HG03159 (cell line): ENCODE measurements around the gene KRTAP5-2.
"Not testable (repeated sequence)": the region's sequence is repeated elsewhere in the genome, so short reads cannot be mapped to it uniquely, and the experiment has no call there.

Source experiments
- ATAC-seq: cut with Tn5 transposase; IDR thresholded peaks from one replicate; pipeline ENCODE4 v1.9.1; 2021; ENCODE audit warnings: mild to moderate bottlenecking, moderate library complexity; ENCODE audit not compliant: unreplicated experiment

KRTAP5-2 gene

DNA sequence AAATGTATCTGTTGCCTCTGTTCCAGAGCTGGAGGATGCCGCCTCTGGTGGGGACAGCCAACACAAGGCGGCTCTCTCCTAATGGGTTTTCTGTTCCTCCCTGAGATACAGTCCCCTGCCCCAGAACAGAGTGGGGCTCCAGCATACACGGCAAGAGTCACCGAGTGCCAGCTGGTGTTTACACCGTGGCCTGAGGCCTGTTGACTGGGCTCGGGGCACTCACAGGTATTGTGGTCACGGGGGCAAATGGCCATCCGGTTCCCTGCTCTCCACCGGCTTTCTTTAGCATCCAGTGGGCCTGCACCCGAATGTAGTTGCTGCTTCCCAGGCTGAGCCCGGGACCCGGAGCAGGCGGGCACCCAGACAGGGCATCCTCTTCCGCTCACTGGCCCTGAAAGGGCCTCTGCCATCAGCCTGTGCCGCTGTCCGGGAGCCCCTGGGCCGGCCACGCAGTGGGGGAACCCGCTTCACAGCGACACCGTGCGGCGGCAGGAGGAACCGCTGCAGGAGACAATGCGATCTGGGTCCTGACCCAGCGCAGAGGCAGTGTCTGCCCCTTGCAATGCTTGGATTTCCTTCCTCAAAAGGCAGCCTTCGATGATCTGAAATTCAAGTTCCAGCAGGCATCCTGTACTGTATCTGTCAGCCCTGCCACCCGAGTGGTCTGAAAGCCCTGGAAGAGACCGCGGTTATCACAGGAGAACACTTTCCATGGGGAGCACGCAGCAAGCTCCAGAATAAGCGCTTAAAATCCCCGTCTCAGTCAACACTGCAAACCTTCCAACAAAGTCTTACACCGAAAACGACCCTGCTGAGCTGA, 30.6 kb upstream of the KRTAP5-2 start:
- ATAC-seq: no peak

DNA sequence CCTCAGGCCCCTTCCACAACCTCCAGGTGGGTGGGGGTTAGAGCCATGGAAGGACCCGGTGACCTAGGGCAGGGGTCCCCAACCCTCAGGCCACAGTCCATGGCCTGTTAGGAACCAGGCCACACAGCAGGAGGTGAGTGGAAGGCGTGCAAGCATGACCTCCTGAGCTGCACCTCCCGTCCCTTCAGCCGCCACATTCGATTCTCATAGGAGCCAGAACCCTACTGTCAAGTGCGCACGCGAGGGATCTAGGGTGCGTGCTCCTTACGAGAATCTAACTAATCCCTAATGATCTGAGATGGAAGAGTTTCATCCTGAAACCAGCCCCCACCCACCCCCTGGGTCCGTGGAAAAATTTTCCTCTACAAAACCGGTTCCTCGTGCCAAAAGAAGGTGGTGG, 27.4 kb upstream of the KRTAP5-2 start:
- no peak for ATAC-seq

DNA sequence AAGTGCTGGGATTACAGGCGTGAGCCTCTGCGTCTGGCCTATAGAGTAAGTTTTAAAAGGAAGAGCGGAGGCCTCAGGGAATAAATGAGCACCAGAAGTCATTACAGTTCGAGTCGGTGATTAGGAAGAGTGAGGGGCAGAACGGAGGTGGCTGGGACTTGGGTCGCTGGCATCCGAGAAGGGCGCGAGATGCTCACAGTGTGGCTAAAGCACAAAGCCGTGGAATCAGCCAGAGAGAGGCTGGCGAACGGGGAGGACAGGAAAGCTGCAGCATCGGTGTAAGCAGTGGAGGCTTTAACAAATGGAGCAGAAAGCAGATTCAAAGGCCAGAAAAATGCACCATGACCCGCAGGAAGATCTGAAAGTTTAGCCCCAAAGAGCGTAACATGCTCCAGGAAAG, 26.5 kb upstream of the KRTAP5-2 start:
- ATAC-seq: no peak

DNA sequence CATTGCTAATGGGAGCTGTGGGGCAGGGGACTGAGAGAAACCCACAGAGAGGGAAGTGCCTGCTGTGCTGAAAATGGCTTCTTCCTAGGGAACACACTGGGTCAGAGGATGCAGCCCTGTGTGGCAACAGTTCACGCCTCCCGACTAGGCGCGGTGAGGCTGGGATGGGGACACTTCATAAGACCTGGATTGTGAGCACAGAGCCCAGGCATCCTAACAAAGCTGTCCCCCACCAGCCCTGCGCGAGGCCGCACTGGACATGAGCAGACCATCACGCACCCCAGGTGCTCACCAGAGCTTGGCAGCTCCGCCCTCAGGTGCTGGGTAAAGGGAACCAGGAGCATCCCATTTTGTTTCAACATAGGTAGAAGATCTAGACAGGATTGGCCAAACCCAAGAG, 25.6 kb upstream of the KRTAP5-2 start:
- ATAC-seq: no peak

- ATAC-seq: no peak
These were observed 24.0 kb upstream of the KRTAP5-2 start, which contains the start of gene KRTAP5-4 for GRCh38 chr11:1622086-1622485. Gene KRTAP5-4 (minus strand): TSS chr11:1622138. CDS start chr11:1622093, 45 bp downstream.

- no peak for ATAC-seq
These were observed 21.4 kb upstream of the KRTAP5-2 start for GRCh38 chr11:1619449-1619848.

DNA sequence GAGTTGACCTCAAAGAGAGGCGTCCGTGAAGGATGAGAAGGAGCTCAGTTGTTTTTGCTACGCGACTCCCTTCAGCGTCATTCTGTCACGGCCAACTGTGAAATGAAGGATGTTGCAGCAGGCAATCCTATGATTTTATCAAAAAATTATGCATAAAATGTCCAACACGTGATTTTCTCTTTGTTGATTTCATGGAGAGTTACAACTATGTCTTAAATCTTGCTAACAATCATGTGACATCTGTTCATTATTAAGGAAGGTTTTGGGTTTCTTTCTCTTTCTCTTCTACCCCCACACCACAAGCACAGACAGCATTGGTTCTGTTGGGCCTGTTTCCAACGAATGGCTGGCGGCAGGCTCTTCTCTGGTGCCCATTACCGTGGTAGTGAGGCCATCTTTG, 20.1 kb upstream of the KRTAP5-2 start:
- ATAC-seq: no peak

GRCh38 chr11:1608363-1608762, 10.3 kb upstream of the KRTAP5-2 start, which contains the start of gene KRTAP5-3:
Gene KRTAP5-3 (minus strand): TSS chr11:1608463. CDS start chr11:1608385, 78 bp downstream.
- ATAC-seq: no peak

- ATAC-seq: not testable (repeated sequence)
These were observed 9.8 kb upstream of the KRTAP5-2 start for GRCh38 chr11:1607901-1608300.

GRCh38 chr11:1607156-1607845, 9.2 kb upstream of the KRTAP5-2 start:
- not testable (repeated sequence) for ATAC-seq

GRCh38 chr11:1605923-1606322, 7.8 kb upstream of the KRTAP5-2 start:
- peak; percentile 70 for ATAC-seq

DNA sequence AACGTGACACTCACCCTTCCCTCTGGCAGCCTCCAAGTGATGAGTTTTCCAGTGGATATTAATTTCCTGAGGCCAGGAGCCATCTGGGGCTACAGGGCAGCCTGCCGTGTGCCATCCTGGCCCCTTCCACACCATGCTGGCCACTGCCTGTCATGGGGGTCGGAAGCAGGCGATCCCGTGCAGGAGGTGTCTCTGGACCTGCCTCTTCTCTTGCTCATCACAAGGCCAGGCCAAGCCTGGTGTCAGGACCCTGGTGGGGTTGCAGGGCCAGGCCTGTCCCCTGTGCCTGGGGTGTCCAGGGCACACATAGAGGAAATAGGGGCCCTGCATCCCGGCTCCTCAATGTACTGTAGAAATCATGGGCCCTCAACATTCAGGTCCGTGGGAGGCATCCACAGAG, 6.6 kb upstream of the KRTAP5-2 start:
- no peak for ATAC-seq

DNA sequence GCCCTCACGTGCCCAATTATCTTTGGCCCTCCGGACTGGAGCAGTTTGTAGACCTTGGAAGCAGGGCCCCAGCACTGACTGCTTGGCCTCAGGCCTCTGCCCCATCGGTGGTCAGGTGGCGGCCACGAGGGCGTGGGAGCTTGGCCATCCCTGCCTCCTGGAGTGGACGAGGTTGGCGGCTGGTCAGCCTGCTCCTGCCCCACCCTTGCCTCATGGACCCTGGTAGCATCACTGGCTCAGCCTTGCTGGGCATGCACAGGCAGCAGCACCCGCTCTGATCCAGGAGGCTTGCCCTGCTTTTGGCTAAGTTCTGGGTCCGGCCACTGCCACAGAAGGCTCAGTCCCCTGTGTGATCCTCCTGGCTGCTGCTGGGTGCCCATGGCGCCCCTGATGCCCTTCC, 6.1 kb upstream of the KRTAP5-2 start:
- no peak for ATAC-seq

- no peak for ATAC-seq
These were observed 5.5 kb upstream of the KRTAP5-2 start for GRCh38 chr11:1603629-1604028.

DNA sequence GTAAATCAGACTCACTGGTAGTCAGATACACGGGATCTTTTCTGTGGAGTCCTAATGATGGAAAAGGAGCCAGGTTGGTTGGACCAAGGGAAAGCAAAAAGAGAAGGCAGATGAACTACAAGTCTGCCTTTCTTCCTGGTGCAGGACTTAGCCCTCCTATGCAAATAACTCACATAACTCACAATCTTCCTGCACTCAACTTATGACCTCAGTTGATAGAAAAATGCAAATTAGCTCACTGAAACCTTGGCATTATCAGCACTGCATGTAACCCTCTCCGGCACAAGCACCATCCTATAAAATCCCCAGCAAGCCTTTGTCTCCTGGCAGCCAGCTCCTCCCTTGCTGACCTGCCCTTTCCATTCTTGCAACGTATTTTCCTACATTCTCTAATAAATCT, 3.6 kb upstream of the KRTAP5-2 start:
- not testable (repeated sequence) for ATAC-seq

- no peak for ATAC-seq
These were observed 2.5 kb upstream of the KRTAP5-2 start for GRCh38 chr11:1600626-1601025.

DNA sequence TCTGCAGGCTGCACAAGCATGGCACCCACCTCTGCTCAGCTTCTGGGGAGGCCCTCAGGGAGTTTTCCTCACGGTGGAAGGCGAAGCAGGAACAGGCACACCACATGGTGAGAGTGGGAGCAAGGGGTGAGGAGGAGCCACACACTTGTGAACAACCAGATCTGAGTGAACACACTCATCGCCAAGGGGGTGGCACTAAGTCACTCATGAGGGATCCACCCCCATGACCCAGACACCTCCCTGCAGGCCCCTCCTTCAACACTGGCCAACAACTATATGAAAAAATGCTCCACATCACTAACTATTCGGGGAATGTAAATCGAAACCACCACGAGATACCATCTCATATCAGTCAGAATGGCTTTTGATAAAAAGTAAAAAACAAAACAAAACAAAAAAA, 722 bp upstream of the KRTAP5-2 start:
- ATAC-seq: no peak

- not testable (repeated sequence) for ATAC-seq
These were observed 312 bp upstream of the KRTAP5-2 start for GRCh38 chr11:1598406-1598805.

GRCh38 chr11:1597331-1597993, 632 bp downstream of the KRTAP5-2 start:
- no peak for ATAC-seq

GRCh38 chr11:1596576-1597121, 1.4 kb downstream of the KRTAP5-2 start:
- not testable (repeated sequence) for ATAC-seq

- not testable (repeated sequence) for ATAC-seq
These were observed 2.0 kb downstream of the KRTAP5-2 start for GRCh38 chr11:1595994-1596575.
